ENCODE measurements around the gene MAN1A2.
"Not testable (repeated sequence)": the region's sequence is repeated elsewhere in the genome, so short reads cannot be mapped to it uniquely, and the experiment has no call there.

MAN1A2 gene

GRCh38 chr1:117501281-117501680 is 134.0 kb downstream of the MAN1A2 start:
- no peak for DNase-seq

DNA sequence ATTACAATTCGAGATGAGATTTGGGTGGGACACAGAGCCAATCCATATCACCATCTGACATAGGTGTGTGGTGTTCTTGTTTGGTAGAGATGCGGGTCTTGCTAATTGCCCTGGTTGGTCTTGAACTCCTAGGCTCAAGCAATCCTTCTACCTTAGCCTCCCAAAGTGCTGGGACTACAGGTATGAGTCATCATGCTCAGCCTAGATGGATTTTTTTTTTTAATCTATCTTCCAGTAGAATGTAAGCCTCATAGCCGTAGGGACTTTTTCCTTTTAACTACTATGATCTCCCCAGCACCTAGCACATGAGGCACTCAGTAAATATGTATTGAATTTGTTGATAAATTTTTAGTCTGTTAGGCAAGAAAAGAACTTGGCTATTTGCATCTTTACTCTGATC is 144.0 kb downstream of the MAN1A2 start:
- DNase-seq: no peak

GRCh38 chr1:117512728-117513321 is 145.6 kb downstream of the MAN1A2 start:
- DNase-seq: no peak

DNA sequence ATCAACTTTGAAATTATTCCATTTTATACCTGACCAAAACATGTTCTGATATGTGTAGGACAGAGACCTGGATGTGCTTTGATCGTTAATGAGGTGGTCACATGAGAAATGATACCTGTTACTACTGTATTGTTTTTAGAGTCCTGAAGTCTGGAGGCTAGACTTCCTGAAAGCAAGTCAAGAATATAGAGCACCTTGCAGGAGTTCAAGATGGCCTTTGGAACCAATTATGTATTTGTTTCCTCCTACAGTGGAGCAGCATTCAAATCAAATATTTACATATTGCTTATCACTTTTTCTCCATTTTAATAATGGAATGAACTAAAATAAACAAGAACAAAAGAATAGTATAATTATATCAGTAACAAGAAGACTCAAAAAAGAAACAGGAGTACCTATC is 155.9 kb downstream of the MAN1A2 start:
- DNase-seq: no peak

DNA sequence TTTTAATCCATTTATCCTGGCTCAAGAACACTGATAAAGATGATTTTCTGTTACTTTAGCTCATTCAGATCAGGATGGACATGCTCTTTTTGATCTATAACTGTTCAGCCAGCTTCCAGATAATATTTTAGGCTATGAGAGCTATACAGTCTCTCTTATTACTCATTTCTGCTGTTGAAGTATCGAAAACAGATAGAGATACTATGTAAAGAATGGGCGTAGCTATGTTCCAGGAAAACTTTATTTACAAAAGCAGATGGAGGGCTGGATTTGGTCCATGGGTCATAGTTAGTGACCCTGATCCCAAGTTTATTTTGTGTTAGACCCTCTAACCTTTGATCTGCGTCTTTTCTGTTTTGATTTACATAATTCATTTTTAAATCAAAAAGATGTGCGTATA is 159.8 kb downstream of the MAN1A2 start:
- DNase-seq: no peak

DNA sequence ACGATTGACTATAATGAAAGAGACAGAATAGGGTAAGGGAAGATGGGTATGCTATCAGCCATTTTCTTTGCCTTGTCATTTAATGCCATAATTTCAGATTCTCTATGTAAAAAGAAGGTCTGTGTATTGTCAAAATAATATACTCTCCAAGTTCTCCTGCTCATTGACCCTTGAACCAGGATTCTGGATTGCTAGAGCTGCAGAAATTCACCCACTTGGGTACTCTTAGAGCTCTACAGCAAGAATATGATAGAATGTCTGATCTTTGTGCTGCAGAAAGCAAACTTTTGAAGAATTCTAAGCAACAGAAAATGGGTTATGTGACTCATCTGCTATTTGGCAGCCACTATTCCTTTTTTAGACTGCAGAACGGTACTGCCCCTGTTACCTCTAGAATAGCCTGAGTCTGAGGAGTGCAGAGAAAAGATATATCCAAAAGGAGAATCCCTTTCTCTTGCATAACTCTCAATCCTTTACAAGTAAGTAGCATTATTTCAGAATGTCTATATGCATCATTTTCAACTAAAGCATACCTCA is 160.4 kb downstream of the MAN1A2 start:
- DNase-seq: no peak

GRCh38 chr1:117529683-117530082 is 162.4 kb downstream of the MAN1A2 start:
- DNase-seq: no peak

GRCh38 chr1:117531222-117531621 is 164.0 kb downstream of the MAN1A2 start:
- DNase-seq: no peak

GRCh38 chr1:117534995-117535467 is 167.8 kb downstream of the MAN1A2 start:
- DNase-seq: peak; percentile 32 to 47

DNA sequence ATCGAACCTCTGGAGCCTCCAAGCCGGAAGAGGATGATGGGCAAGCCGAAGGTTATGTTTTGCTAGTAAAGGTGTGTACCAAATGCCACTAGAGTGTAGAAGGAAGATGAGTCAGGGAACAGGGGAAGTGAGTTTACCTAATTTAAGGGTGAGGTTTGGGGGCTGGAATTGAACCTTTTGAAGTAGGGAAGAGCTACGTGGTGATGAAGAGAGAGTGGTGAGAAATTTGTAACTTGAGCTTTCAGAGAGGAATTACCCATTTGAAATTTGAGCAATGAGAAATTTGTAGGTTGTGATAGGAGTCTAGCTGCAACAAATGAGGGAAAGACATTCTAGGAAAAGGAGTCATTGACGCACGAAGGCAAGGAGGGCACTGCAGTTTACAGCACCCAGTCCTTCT is 168.6 kb downstream of the MAN1A2 start:
- DNase-seq: no peak

DNA sequence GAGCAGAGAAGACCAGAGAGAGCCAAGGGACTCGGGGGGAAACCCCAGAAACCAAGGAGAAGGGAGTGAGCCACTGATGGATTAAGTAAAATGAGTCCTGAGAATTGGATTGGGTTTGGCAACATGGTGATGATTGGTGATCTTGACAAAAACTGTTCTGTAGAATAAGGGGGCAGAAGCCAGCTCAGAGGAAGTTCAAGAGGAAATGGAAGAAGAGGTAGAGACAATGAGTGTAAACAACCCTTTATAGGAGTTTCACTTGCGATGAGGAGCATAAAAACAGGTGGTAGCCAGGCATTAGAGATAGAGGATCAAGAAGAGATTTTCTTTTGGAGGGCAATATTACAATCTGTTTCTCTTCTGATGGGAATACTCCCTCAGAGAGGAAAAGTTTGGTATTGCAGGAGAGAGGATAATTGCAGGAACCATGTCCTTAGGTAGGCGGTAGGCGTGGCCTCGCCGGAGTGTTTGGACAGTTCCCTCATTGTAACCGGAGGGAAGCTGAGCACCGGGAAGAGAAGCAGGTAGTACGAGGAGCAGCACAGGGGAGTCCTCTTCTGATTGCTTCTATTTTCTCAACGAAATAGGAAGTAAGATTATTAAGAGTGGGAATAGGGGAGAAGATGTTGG is 170.2 kb downstream of the MAN1A2 start:
- peak; percentile 54 to 56 for DNase-seq

DNA sequence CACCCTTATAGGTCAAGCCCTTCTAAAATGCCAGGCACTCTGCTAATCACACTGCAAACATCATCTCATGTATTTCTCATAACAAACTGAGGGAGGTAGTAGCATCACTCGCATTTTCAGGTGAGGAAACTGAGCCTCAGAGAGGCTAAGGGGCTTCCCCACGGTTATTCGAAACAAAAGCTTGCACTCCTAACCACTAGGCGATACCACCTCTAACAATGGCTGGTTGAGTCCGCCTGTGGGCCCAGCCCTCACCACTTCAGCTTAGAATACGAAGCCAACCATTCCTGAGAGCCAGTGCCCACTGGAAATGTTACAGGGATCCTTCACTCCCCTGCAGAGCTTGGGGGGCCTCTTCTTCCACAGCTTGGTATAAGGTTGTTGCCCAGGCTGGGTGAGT is 173.3 kb downstream of the MAN1A2 start:
- no peak for DNase-seq

- no peak for DNase-seq
Measured at GRCh38 chr1:117541003-117541402, 173.8 kb downstream of the MAN1A2 start.

- DNase-seq: no peak
Measured at GRCh38 chr1:117541585-117541984, 174.3 kb downstream of the MAN1A2 start.

GRCh38 chr1:117544509-117545109 is 177.4 kb downstream of the MAN1A2 start:
- no peak for DNase-seq

GRCh38 chr1:117546467-117546866 is 179.2 kb downstream of the MAN1A2 start:
- no peak for DNase-seq

- DNase-seq: no peak
Measured at GRCh38 chr1:117553471-117553870, 186.2 kb downstream of the MAN1A2 start.

DNA sequence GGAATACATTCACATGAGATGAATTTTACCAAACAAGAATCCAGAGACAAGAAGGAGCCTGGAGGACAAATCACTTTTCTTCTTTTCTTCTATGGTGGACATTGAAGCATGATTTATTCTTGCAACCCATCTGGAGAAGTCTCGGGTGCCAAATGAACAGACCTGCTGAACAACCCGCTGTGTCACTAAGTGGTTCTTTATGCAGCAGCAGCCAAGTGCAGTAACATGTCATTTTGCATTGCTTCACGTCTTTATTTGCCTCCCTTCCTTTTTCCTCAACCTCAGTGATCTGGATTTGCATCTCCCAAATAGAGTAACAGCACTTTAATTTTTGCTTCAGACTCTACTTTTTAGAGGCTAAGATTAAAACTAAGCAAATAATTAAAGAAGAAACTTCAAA is 188.6 kb downstream of the MAN1A2 start:
- DNase-seq: no peak

GRCh38 chr1:117556341-117556740 is 189.1 kb downstream of the MAN1A2 start:
- DNase-seq: no peak

GRCh38 chr1:117556976-117557375 is 189.7 kb downstream of the MAN1A2 start:
- no peak for DNase-seq

DNA sequence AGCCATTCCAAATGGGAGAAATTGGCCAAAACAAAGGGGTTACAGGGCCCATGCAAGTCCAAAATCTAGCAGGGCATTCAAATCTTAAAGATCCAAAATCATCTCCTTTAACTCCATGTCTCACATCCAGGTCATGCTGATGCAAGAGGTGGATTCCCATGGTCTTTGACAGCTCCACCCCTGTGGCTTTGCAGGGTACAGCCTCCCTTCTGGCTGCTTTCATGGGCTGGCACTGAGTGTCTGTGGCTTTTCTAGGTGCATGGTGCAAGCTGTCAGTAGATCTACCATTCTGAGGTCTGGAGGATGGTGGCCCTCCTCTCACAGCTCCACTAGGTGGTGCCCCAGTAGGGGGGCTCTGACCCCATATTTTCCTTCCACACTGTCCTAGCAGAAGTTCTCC is 191.2 kb downstream of the MAN1A2 start:
- DNase-seq: not testable (repeated sequence)

DNA sequence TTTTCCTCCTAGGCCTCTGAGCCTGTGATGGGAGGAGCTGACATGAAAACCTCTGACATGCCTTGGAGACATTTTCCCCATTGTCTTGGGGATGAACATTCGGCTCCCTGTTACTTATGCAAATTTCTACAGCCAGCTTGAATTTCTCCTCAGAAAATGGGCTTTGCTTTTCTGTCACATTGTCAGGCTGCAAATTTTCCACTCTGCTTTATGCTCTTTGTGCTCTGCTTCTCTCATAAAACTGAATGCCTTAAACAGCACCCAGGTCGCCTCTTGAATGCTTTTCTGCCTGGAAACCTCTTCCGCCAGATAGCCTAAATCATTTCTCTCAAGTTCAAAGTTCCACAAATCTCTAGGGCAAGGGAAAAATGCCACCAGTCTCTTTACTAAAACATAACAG is 191.9 kb downstream of the MAN1A2 start:
- DNase-seq: no peak

GRCh38 chr1:117559985-117560384 is 192.7 kb downstream of the MAN1A2 start:
- DNase-seq: no peak

DNA sequence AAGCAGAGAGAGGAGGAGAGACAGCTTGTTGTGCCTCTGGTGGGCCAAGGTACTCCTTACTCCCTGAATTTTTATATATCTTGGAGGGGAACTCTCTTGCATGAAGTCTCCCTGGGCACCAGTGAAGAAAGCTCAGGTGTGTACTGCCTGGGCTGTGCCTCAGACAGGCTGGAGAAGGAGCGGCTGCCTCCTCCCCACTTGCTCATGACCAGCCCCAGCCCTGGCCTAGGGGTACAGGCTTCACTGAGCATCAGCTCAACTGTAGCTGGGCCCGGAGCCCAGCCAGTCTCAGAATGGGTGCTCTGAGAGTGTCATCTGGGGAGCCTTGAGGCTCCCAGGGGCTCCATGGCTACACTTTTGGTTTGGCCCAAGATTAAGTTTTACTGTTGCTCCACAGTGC is 193.8 kb downstream of the MAN1A2 start:
- no peak for DNase-seq
